GM12891 (cell line): ENCODE results near the gene PIK3R1.

Experiments used
- POLR2A ChIP-seq: IDR thresholded peaks from 2 replicates; pipeline ENCODE4 v1.6.1; 2011; ENCODE audit warnings: low read depth, low read length, control low read depth
- POLR2AphosphoS5 ChIP-seq: IDR thresholded peaks from 2 replicates; pipeline ENCODE4 v1.6.1; 2011; ENCODE audit warnings: low read depth, low read length, control low read depth
- POU2F2 ChIP-seq: IDR thresholded peaks from 2 replicates; pipeline ENCODE4 v1.6.1; 2011; ENCODE audit warnings: low read depth, mild to moderate bottlenecking, control low read depth, low read length, moderate library complexity
- SPI1 ChIP-seq: IDR thresholded peaks from 2 replicates; pipeline ENCODE4 v1.6.1; 2011; ENCODE audit warnings: low read depth, low read length, control low read depth
- TAF1 ChIP-seq: IDR thresholded peaks from 2 replicates; pipeline ENCODE4 v1.6.1; 2011; ENCODE audit warnings: low read depth, low read length, control low read depth

GRCh38 chr5:68227532-68228160, 12.1 kb downstream of the PIK3R1 start:
- TF ChIP-seq POLR2A (no peak), POLR2AphosphoS5 (no peak), TAF1 (no peak), POU2F2 (no peak), SPI1 (0 out of 2 replicates have a peak, but pooled peaks have one; percentile 19)
